Right lobe of liver (tissue), 6 donors: ENCODE measurements around the gene RPS19. TPM values are rescaled to one million over a fixed set of nuclear protein-coding genes. Genes with fewer than 3 reads are reported as not detected.

Experiments used
- ATAC-seq, 4 donors: fragments of 200-7000 bp; cut with Tn5 transposase; one replicate each; pipeline ENCODE4 v1.9.1; 2020; ENCODE audit warnings: mild to moderate bottlenecking in 4 of 4, moderate library complexity in 4 of 4
- DNase-seq, 3 donors: peaks; one replicate each; pipeline ENCODE4 v3.0.0-alpha.2; 2020
- H3K27ac ChIP-seq, 3 donors: fragments of 200-600 bp; one replicate each; pipeline ENCODE4 v1.8.0; 2022
- H3K27me3 ChIP-seq, 2 donors: fragments of 200-600 bp; one replicate each; pipeline ENCODE4 v1.8.0; 2022
- H3K36me3 ChIP-seq, 4 donors: fragments of 200-600 bp; sonication (generic) in 1 of 4; one replicate each; pipeline versions ENCODE4 v1.5.1 to v1.8.0; 2017 to 2022; ENCODE audit warnings: control low read depth in 1 of 4
- H3K4me1 ChIP-seq, 4 donors: fragments of 200-600 bp; sonication (generic) in 1 of 4; one replicate each; pipeline versions ENCODE4 v1.5.1 to v1.8.0; 2017 to 2022; ENCODE audit warnings: control low read depth in 1 of 4
- H3K4me3 ChIP-seq, 3 donors: fragments of 200-600 bp; one replicate each; pipeline ENCODE4 v1.8.0; 2022
- H3K9me3 ChIP-seq, 4 donors: fragments of 200-600 bp; sonication (generic) in 1 of 4; one replicate each; pipeline versions ENCODE4 v1.5.1 to v1.8.0; 2017 to 2022; ENCODE audit warnings: control low read depth in 1 of 4
- CTCF ChIP-seq, 4 donors: fragments of 200-600 bp in 3 of 4; fragments of 450-650 bp in 1 of 4; IDR thresholded peaks; one replicate each; pipeline versions ENCODE4 v1.5.1 to v1.8.0; 2016 to 2022; ENCODE audit warnings: antibody characterized with exemption in 4 of 4, mild to moderate bottlenecking in 2 of 4
- POLR2A ChIP-seq: fragments of 450-650 bp; IDR thresholded peaks from one replicate; pipeline ENCODE4 v1.6.1; 2017; ENCODE audit warnings: antibody characterized with exemption, mild to moderate bottlenecking
- WGBS: methylation state at CpG from one replicate; pipeline ENCODE4 v1.1.6; 2018; ENCODE audit warnings: low coverage, low lambda C conversion rate; ENCODE audit not compliant: insufficient coverage; ENCODE audit errors: missing lambda C conversion rate; 5-methylcytosine and 5-hydroxymethylcytosine counted together
- intact Hi-C, 2 donors: fragments of 100-400 bp; cut with DNase I; formaldehyde crosslinking; loops; one replicate each; pipeline versions ENCODE4 v1.11.2 to v1.14.1; 2022
- total RNA-seq, 6 experiments: library from RNA; depleted of rRNA in 2 of 6; stranded (reverse); fragments of >200 nt in 2 of 6; fragmentation: NEBNext Ultra II Directional in 3 of 6; extraction: Animal tissue kit (Norgen Biotek cat#: 25700) in 3 of 6; gene quantifications; one replicate each; pipeline versions ENCODE4 v1.1.0 to v1.2.4, GENCODE V29; 2016 to 2023
- donor health status: DM: no; HTN: yes; CAD: no.
- donor health status: DM: no; HTN: no; CAD: no.
- donor health status: DM: no; HTN: no; CAD: no.
- donor health status: DM: no; HTN: yes; CAD: no.
- donor health status: DM: no; HTN: yes; CAD: no.

Gene RPS19
- total RNA-seq, 6 experiments from 2014 or later, result 347 to 556 (median 499) TPM

GRCh38 chr19:41813911-41814310 lies 46.1 kb upstream of the RPS19 start:
- Histone ChIP-seq H3K4me1 (no peaks in the 10 kb centered on the region), H3K36me3 (no peaks in the 10 kb centered on the region), H3K27ac (no peak overlapping the region), H3K27me3 (no peaks in the 10 kb centered on the region), H3K4me3 (no peak overlapping the region), H3K9me3 (no peaks in the 10 kb centered on the region)
- intact Hi-C loops, result no loop called here
- WGBS, result no CpG with 5 or more reads among the region's 4 CpGs
- ATAC-seq (no peak), DNase-seq (peak in 1 of 3 donors; percentile 38)
- TF ChIP-seq POLR2A (no peak), CTCF (IDR thresholded peaks at IDR 0.05) (no peak)

GRCh38 chr19:41815301-41815700 lies 44.8 kb upstream of the RPS19 start:
- no peaks in the 10 kb centered on the region for H3K27me3 ChIP-seq
- intact Hi-C loops, result no loop called here
- H3K27ac ChIP-seq, result no peak overlapping the region
- H3K9me3 ChIP-seq, result no peaks in the 10 kb centered on the region
- H3K4me3 ChIP-seq, result no peak overlapping the region
- no peaks in the 10 kb centered on the region for H3K36me3 ChIP-seq
- TF ChIP-seq CTCF (IDR thresholded peaks at IDR 0.05) (no peak), POLR2A (no peak)
- H3K4me1 ChIP-seq, result no peaks in the 10 kb centered on the region
- ATAC-seq, result no peak
- WGBS, result 52% methylated on average over 4 of the region's 4 CpGs
- peak in 1 of 3 donors; percentile 13 for DNase-seq

GRCh38 chr19:41816761-41817160 lies 43.3 kb upstream of the RPS19 start:
- Histone ChIP-seq H3K27ac (no peak overlapping the region), H3K27me3 (no peaks in the 10 kb centered on the region), H3K36me3 (no peaks in the 10 kb centered on the region), H3K4me1 (no peaks in the 10 kb centered on the region), H3K9me3 (no peaks in the 10 kb centered on the region), H3K4me3 (no peak overlapping the region)
- ATAC-seq, result no peak
- no peak for DNase-seq
- no peak for TF ChIP-seq POLR2A
- TF ChIP-seq CTCF (IDR thresholded peaks at IDR 0.05), result no peak
- intact Hi-C loops, result no loop called here
- WGBS, result 60% methylated on average over 2 of the region's 2 CpGs

- H3K9me3 ChIP-seq, result no peaks in the 10 kb centered on the region
- no peak overlapping the region for H3K4me3 ChIP-seq
- H3K27me3 ChIP-seq, result no peaks in the 10 kb centered on the region
- no peak for DNase-seq
- no peaks in the 10 kb centered on the region for H3K4me1 ChIP-seq
- intact Hi-C loops, result no loop called here
- no peak overlapping the region for H3K27ac ChIP-seq
- ATAC-seq, result peak; percentile 69 to 84 (median 72)
- no peaks in the 10 kb centered on the region for H3K36me3 ChIP-seq
- WGBS, result 39% methylated on average over 10 of the region's 12 CpGs
- TF ChIP-seq POLR2A (no peak), CTCF (IDR thresholded peaks at IDR 0.05) (peak; percentile 51 to 66 (median 56))
Observed at GRCh38 chr19:41821003-41821735, 38.9 kb upstream of the RPS19 start.
